NCI-H748 (cell line): ENCODE measurements around the gene KIRREL2.
"Not testable (repeated sequence)": the region's sequence is repeated elsewhere in the genome, so short reads cannot be mapped to it uniquely, and the experiment has no call there.

ENCODE experiments used
- DNase-seq: peaks from one replicate; lab custom pipeline; 2025; ENCODE audit not compliant: unreplicated experiment; lab: John Stamatoyannopoulos, UW

KIRREL2 gene

GRCh38 chr19:35895911-35896642 lies 39.4 kb downstream of the KIRREL2 start:
- no peak for DNase-seq

GRCh38 chr19:35896643-35897040 lies 39.9 kb downstream of the KIRREL2 start:
- DNase-seq = no peak

- no peak for DNase-seq
These were observed 41.2 kb downstream of the KIRREL2 start for GRCh38 chr19:35897706-35898451.

GRCh38 chr19:35898499-35898809 lies 41.7 kb downstream of the KIRREL2 start:
- DNase-seq = no peak

GRCh38 chr19:35899547-35900214 lies 43.0 kb downstream of the KIRREL2 start:
- peak; percentile 87 for DNase-seq

GRCh38 chr19:35901055-35901644 lies 44.4 kb downstream of the KIRREL2 start:
- no peak for DNase-seq

- no peak for DNase-seq
These were observed 45.3 kb downstream of the KIRREL2 start, which contains the start of gene HCST for GRCh38 chr19:35901854-35902661. Gene HCST (plus strand): TSS chr19:35902529. CDS start chr19:35902594, 65 bp downstream.

GRCh38 chr19:35902870-35903475 lies 46.3 kb downstream of the KIRREL2 start:
- DNase-seq = no peak

GRCh38 chr19:35903550-35904179 lies 47.0 kb downstream of the KIRREL2 start:
- peak; percentile 68 for DNase-seq

GRCh38 chr19:35904311-35905068 lies 47.8 kb downstream of the KIRREL2 start:
- DNase-seq = no peak

- no peak for DNase-seq
These were observed 48.5 kb downstream of the KIRREL2 start for GRCh38 chr19:35905178-35905727.

GRCh38 chr19:35907377-35907745 lies 50.6 kb downstream of the KIRREL2 start:
- no peak for DNase-seq

GRCh38 chr19:35908010-35908441 lies 51.3 kb downstream of the KIRREL2 start, which contains the start of gene TYROBP:
Gene TYROBP (minus strand): TSS chr19:35908295. CDS start chr19:35908228, 67 bp downstream.
- no peak for DNase-seq

GRCh38 chr19:35908973-35909683 lies 52.4 kb downstream of the KIRREL2 start:
- no peak for DNase-seq

GRCh38 chr19:35909684-35910035 lies 52.9 kb downstream of the KIRREL2 start:
- DNase-seq = no peak

- not testable (repeated sequence) for DNase-seq
These were observed 53.6 kb downstream of the KIRREL2 start for GRCh38 chr19:35910355-35910754.

- peak; percentile 36 for DNase-seq
These were observed 54.5 kb downstream of the KIRREL2 start for GRCh38 chr19:35911173-35911572.

GRCh38 chr19:35911790-35912189 lies 55.1 kb downstream of the KIRREL2 start:
- no peak for DNase-seq
